ENCODE data around the gene NUB1. TPM values are rescaled to one million over a fixed set of nuclear protein-coding genes. Genes with fewer than 3 reads are reported as not detected.

Gene NUB1
- total RNA-seq, 1 experiment from 2014 or later, result 48.5 TPM

- H3K18ac ChIP-seq (ENCODE audit: insufficient read length, low read depth, low read length), result no peak overlapping the region
- H3K79me1 ChIP-seq (ENCODE audit: insufficient read depth, low read depth, low read length, poor library complexity, severe bottlenecking), result no peaks in the 10 kb centered on the region
- no peak overlapping the region for H2BK120ac ChIP-seq (ENCODE audit: low read depth, low read length, poor library complexity, severe bottlenecking)
- no peak overlapping the region for H4K5ac ChIP-seq (ENCODE audit: insufficient read length, low read depth, low read length)
- no peak overlapping the region for H4K8ac ChIP-seq (replicated peaks; ENCODE audit: insufficient read length, low read depth, low read length)
- no peak overlapping the region for H3T11ph ChIP-seq (ENCODE audit: low read length)
- no peak overlapping the region for H4K91ac ChIP-seq (ENCODE audit: insufficient read length, low read depth, low read length)
- peaks cover 4% of the 10 kb centered on the region; the same call in 1 of the 2 replicates for H3K27me3 ChIP-seq (ENCODE audit: insufficient read depth, low read length)
- H3K4me3 Mint-ChIP-seq, result no peak overlapping the region
- no CpG with 5 or more reads among the region's 24 CpGs for WGBS (ENCODE audit: extremely low coverage, insufficient read length, low lambda C conversion rate)
- H3K27ac Mint-ChIP-seq, result no peak overlapping the region; a peak in 1 of 7 replicates
- TF ChIP-seq, protein P1, sequence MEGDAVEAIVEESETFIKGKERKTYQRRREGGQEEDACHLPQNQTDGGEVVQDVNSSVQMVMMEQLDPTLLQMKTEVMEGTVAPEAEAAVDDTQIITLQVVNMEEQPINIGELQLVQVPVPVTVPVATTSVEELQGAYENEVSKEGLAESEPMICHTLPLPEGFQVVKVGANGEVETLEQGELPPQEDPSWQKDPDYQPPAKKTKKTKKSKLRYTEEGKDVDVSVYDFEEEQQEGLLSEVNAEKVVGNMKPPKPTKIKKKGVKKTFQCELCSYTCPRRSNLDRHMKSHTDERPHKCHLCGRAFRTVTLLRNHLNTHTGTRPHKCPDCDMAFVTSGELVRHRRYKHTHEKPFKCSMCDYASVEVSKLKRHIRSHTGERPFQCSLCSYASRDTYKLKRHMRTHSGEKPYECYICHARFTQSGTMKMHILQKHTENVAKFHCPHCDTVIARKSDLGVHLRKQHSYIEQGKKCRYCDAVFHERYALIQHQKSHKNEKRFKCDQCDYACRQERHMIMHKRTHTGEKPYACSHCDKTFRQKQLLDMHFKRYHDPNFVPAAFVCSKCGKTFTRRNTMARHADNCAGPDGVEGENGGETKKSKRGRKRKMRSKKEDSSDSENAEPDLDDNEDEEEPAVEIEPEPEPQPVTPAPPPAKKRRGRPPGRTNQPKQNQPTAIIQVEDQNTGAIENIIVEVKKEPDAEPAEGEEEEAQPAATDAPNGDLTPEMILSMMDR (conservative IDR thresholded peaks at IDR 0.05), result no peak
- H3K23ac ChIP-seq (ENCODE audit: insufficient read length, low read depth, low read length), result no peak overlapping the region
- no peaks in the 10 kb centered on the region for H3K4me1 ChIP-seq (ENCODE audit: insufficient read depth, low read length)
- no peaks in the 10 kb centered on the region for H3K9me3 Mint-ChIP-seq
- H3K4ac ChIP-seq (ENCODE audit: low read depth, low read length), result no peak overlapping the region
- H3K4me1 Mint-ChIP-seq, result peaks cover 5 to 13% of the 10 kb centered on the region in 2 experiments
- no peak overlapping the region for H2BK5ac ChIP-seq (ENCODE audit: insufficient read length, low read length)
- no peak for DNase-seq
- H2AFZ ChIP-seq (ENCODE audit: low read length), result no peak overlapping the region
- no peaks in the 10 kb centered on the region for H3K79me2 ChIP-seq (ENCODE audit: insufficient read depth, low read length)
- H2AK5ac ChIP-seq (ENCODE audit: insufficient read length, low read length), result no peak overlapping the region
- peaks cover 0 to 7% (median 0%) of the 10 kb centered on the region in 3 experiments; a peak in 2 of 7 replicates for H3K36me3 Mint-ChIP-seq (ENCODE audit: insufficient read depth in 1 of 3, low read depth in 3 of 3)
- no peak overlapping the region for H3K27ac ChIP-seq (ENCODE audit: insufficient read length, low read depth, low read length)
- H3K9me3 ChIP-seq (ENCODE audit: control insufficient read depth, low read depth, low read length), result no peaks in the 10 kb centered on the region
- peaks cover 31% of the 10 kb centered on the region for H3K27me3 Mint-ChIP-seq (ENCODE audit: low read depth)
- H4K20me1 ChIP-seq (ENCODE audit: control insufficient read depth, insufficient read depth, insufficient read length), result no peaks in the 10 kb centered on the region
- no peaks in the 10 kb centered on the region for H3K23me2 ChIP-seq (ENCODE audit: insufficient read length, low read depth, low read length, poor library complexity, severe bottlenecking)
- no peak overlapping the region; the same call in 1 of the 2 replicates for H3K14ac ChIP-seq (ENCODE audit: insufficient read depth, low read length)
- H3K9ac ChIP-seq (ENCODE audit: extremely low read depth, insufficient read length, low read length), result no peak overlapping the region
- no peak overlapping the region for H2BK15ac ChIP-seq (ENCODE audit: low read depth, low read length)
- H2BK12ac ChIP-seq (ENCODE audit: insufficient read length, low read depth, low read length), result no peak overlapping the region
- no peak overlapping the region for H2BK20ac ChIP-seq (ENCODE audit: low read depth, low read length, poor library complexity, severe bottlenecking)
- H3K56ac ChIP-seq (ENCODE audit: insufficient read length, low read depth, low read length), result no peak overlapping the region
- no peak overlapping the region for H3K4me2 ChIP-seq (ENCODE audit: insufficient read depth, insufficient read length, low read length)
These were observed 45.8 kb downstream of the NUB1 start for GRCh38 chr7:151387161-151388006.
